ENCODE measurements around the gene H2BK1. TPM values are rescaled to one million over a fixed set of nuclear protein-coding genes. Genes with fewer than 3 reads are reported as not detected.

H2BK1 gene
- total RNA-seq, 1 experiment from 2014 or later, result 0.87 TPM

DNA sequence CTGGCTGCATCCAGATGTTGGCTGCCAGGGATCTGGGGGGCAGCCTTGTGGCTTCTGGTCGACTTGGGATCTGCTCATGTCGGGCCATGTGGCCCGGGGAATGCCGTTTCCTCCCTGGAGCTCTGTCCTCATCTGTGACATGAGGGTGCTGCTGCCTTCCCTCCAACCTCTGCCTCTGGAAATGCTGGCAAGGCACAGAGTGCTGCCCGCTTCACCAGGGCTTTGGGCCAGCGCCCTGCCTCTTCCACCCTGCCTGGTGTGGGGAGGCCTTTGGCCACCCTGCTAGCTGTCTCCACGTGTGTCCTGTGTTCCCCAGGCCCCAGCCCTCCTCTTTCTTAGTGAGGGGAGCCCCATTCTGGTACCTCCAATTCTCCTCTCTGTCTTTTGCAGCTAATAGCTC lies 44.0 kb upstream of the H2BK1 start:
- ATAC-seq (no peak), DNase-seq (ENCODE audit: low spot score) (no peak)
- CTCF ChIA-PET, result interaction anchor here (0.6 kb wide), 1 partner anchor 50 kb away, joined by 4 read pairs; no protein-coding TSS in a partner anchor
- Mint-ChIP-seq H3K36me3 (no peaks in the 10 kb centered on the region), H3K4me3 (no peak overlapping the region), H3K27ac (no peak overlapping the region), H3K9me3 (no peaks in the 10 kb centered on the region), H3K27me3 (ENCODE audit: low read depth) (peaks cover 65% of the 10 kb centered on the region), H3K4me1 (peaks cover 34% of the 10 kb centered on the region)
- no peak for TF ChIP-seq ZNF671 (CRISPR knock-in tag; IDR thresholded peaks at IDR 0.05)
- TF ChIP-seq, protein P1, sequence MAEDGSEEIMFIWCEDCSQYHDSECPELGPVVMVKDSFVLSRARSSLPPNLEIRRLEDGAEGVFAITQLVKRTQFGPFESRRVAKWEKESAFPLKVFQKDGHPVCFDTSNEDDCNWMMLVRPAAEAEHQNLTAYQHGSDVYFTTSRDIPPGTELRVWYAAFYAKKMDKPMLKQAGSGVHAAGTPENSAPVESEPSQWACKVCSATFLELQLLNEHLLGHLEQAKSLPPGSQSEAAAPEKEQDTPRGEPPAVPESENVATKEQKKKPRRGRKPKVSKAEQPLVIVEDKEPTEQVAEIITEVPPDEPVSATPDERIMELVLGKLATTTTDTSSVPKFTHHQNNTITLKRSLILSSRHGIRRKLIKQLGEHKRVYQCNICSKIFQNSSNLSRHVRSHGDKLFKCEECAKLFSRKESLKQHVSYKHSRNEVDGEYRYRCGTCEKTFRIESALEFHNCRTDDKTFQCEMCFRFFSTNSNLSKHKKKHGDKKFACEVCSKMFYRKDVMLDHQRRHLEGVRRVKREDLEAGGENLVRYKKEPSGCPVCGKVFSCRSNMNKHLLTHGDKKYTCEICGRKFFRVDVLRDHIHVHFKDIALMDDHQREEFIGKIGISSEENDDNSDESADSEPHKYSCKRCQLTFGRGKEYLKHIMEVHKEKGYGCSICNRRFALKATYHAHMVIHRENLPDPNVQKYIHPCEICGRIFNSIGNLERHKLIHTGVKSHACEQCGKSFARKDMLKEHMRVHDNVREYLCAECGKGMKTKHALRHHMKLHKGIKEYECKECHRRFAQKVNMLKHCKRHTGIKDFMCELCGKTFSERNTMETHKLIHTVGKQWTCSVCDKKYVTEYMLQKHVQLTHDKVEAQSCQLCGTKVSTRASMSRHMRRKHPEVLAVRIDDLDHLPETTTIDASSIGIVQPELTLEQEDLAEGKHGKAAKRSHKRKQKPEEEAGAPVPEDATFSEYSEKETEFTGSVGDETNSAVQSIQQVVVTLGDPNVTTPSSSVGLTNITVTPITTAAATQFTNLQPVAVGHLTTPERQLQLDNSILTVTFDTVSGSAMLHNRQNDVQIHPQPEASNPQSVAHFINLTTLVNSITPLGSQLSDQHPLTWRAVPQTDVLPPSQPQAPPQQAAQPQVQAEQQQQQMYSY (CRISPR knock-in tag; IDR thresholded peaks at IDR 0.05), result no peak
- TF ChIP-seq, protein P2, sequence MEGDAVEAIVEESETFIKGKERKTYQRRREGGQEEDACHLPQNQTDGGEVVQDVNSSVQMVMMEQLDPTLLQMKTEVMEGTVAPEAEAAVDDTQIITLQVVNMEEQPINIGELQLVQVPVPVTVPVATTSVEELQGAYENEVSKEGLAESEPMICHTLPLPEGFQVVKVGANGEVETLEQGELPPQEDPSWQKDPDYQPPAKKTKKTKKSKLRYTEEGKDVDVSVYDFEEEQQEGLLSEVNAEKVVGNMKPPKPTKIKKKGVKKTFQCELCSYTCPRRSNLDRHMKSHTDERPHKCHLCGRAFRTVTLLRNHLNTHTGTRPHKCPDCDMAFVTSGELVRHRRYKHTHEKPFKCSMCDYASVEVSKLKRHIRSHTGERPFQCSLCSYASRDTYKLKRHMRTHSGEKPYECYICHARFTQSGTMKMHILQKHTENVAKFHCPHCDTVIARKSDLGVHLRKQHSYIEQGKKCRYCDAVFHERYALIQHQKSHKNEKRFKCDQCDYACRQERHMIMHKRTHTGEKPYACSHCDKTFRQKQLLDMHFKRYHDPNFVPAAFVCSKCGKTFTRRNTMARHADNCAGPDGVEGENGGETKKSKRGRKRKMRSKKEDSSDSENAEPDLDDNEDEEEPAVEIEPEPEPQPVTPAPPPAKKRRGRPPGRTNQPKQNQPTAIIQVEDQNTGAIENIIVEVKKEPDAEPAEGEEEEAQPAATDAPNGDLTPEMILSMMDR (IDR thresholded peaks at IDR 0.05), result no peak
- TF ChIP-seq GTF2I (CRISPR knock-in tag; conservative IDR thresholded peaks at IDR 0.05), result no peak
- no peak for TF ChIP-seq CBFB (CRISPR knock-in tag; IDR thresholded peaks at IDR 0.05; ENCODE audit: low read depth)
- TF ChIP-seq, protein P3, sequence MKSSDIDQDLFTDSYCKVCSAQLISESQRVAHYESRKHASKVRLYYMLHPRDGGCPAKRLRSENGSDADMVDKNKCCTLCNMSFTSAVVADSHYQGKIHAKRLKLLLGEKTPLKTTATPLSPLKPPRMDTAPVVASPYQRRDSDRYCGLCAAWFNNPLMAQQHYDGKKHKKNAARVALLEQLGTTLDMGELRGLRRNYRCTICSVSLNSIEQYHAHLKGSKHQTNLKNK (CRISPR knock-in tag; IDR thresholded peaks at IDR 0.05), result no peak
- TF ChIP-seq, protein P4, sequence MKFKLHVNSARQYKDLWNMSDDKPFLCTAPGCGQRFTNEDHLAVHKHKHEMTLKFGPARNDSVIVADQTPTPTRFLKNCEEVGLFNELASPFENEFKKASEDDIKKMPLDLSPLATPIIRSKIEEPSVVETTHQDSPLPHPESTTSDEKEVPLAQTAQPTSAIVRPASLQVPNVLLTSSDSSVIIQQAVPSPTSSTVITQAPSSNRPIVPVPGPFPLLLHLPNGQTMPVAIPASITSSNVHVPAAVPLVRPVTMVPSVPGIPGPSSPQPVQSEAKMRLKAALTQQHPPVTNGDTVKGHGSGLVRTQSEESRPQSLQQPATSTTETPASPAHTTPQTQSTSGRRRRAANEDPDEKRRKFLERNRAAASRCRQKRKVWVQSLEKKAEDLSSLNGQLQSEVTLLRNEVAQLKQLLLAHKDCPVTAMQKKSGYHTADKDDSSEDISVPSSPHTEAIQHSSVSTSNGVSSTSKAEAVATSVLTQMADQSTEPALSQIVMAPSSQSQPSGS (CRISPR knock-in tag; IDR thresholded peaks at IDR 0.05; ENCODE audit: borderline replicate concordance, low read depth), result no peak
- TF ChIP-seq, protein P5, sequence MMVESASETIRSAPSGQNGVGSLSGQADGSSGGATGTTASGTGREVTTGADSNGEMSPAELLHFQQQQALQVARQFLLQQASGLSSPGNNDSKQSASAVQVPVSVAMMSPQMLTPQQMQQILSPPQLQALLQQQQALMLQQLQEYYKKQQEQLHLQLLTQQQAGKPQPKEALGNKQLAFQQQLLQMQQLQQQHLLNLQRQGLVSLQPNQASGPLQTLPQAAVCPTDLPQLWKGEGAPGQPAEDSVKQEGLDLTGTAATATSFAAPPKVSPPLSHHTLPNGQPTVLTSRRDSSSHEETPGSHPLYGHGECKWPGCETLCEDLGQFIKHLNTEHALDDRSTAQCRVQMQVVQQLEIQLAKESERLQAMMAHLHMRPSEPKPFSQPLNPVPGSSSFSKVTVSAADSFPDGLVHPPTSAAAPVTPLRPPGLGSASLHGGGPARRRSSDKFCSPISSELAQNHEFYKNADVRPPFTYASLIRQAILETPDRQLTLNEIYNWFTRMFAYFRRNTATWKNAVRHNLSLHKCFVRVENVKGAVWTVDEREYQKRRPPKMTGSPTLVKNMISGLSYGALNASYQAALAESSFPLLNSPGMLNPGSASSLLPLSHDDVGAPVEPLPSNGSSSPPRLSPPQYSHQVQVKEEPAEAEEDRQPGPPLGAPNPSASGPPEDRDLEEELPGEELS (CRISPR knock-in tag; IDR thresholded peaks at IDR 0.05), result no peak
- no peak for TF ChIP-seq ATF1 (CRISPR knock-in tag; IDR thresholded peaks at IDR 0.05)
- TF ChIP-seq TEAD1 (CRISPR knock-in tag; IDR thresholded peaks at IDR 0.05), result no peak
- TF ChIP-seq FOXK1 (CRISPR knock-in tag; IDR thresholded peaks at IDR 0.05), result no peak
- TF ChIP-seq OVOL2 (CRISPR knock-in tag; IDR thresholded peaks at IDR 0.05; ENCODE audit: borderline replicate concordance), result no peak
- no peak for TF ChIP-seq HMGA2 (CRISPR knock-in tag; IDR thresholded peaks at IDR 0.05)
- no peak for TF ChIP-seq CREM (CRISPR knock-in tag; IDR thresholded peaks at IDR 0.05)
- POLR2A ChIA-PET, result no interaction called here

DNA sequence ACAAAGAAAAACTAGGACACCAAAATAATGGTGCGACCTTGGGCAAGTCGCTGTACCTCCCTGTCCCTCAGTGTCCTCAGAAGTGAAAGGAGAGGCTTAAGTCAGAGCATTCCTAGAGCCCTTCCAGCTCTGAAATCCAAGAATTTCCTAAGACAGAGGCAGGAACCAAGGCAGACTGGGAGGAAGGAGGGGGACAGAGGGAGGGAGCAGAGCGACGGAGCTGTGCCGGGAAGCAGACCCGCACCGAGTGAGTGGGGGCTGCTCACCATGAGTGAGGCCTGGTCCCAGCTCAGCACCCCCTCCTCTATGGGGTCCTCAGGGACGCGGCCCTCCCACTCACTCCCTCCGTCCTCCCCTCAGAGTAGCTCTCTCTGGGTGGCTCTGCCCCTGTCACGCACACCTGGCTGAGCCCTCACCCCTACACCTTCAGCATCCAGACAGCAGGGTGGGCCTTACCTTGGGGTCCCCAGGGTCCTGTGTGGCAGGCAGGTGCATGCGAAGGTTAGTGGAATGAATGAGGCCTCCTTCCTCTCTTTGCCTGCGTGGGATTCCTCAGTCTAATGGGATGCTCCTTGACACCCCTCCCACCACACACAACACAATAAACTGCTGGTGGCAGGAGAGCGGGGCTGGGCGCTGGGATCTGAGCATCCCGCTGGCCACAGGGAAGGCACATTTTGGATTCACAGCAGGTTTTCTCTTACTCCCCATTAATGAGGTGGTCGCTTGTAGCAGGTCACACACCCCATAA lies 42.8 kb upstream of the H2BK1 start:
- ChIA-PET POLR2A (interaction anchor here (1.1 to 1.5 kb wide), 2 partner anchors 9 to 24 kb away, joined by 4 to 7 read pairs; no protein-coding TSS in a partner anchor), CTCF (interaction anchor here (1.5 to 2.3 kb wide), 3 partner anchors 9 to 85 kb away, joined by 5 to 18 read pairs (median 9); partner anchors contain the start of gene GBX1)
- TF ChIP-seq SP1 (CRISPR knock-in tag; conservative IDR thresholded peaks at IDR 0.05) (0 out of 2 replicates have a peak, but pooled peaks have one; percentile 30), JUN (CRISPR knock-in tag; IDR thresholded peaks at IDR 0.05) (no peak)
- peak overlapping the region; percentile 74 for H3K4me3 Mint-ChIP-seq
- ATAC-seq (peak; percentile 6; the same call in 1 of the 2 replicates), DNase-seq (ENCODE audit: low spot score) (no peak)
- H3K27ac Mint-ChIP-seq, result peak overlapping the region; percentile 12
- no peaks in the 10 kb centered on the region for H3K36me3 Mint-ChIP-seq
- H3K9me3 Mint-ChIP-seq, result no peaks in the 10 kb centered on the region
- peaks cover 39% of the 10 kb centered on the region for H3K4me1 Mint-ChIP-seq
- peaks cover 71% of the 10 kb centered on the region for H3K27me3 Mint-ChIP-seq (ENCODE audit: low read depth)

Measured in WTC11 (cell line).